ENCODE data around the gene MT2A. TPM values are rescaled to one million over a fixed set of nuclear protein-coding genes. Genes with fewer than 3 reads are reported as not detected.

Gene MT2A
- total and polyA plus RNA-seq, 2 experiments from 2014 or later: 211 to 3,441 TPM

DNA sequence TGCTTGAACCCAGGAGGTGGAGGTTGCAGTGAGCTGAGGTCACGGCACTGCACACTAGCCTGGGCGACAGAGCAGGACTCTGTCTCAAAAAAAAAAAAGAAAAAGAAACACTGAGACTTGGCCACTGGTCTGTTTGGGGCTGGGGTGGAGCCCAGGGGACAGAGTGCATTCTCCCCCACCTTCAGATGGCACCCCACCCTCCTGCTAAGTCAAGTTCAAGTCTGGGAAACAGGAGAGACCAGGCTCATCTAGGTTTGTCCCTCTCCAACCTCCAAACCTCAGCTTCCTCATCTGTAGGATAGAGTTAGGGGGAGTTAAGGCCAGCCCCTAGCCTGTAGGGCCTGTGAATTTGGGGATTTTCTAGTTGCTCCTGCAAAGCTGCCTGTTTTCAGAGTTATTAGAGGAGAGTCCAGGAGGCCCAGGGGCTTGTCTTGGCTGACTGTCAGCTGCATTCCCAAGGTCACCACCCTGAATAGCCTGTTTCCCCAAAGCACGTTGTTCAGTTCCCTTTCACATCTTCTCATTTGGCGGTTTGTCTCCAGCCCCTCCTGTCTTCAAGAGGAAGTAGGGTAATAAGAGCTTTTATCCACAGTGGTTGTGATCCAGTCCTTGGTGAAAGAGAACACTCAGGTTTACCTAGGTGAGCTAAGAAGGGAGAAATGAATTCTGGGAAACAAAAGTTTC lies 16.9 kb upstream of the MT2A start:
- Histone ChIP-seq H3K4me2 (ENCODE audit: unreplicated experiment) (no peak overlapping the region), H3K4me3 (no peak overlapping the region), H3K27ac (no peak overlapping the region), H3K9ac (no peak overlapping the region), H4K20me1 (ENCODE audit: insufficient read depth) (no peaks in the 10 kb centered on the region), H3K27me3 (replicated peaks; ENCODE audit: insufficient read depth) (peaks cover 33% of the 10 kb centered on the region), H3K36me3 (ENCODE audit: low read depth) (no peaks in the 10 kb centered on the region), H3F3A (ENCODE audit: insufficient read depth) (no peaks in the 10 kb centered on the region), H3K79me2 (ENCODE audit: insufficient read depth) (no peaks in the 10 kb centered on the region), H2AFZ (no peak overlapping the region), H3K9me2 (ENCODE audit: insufficient read depth) (no peaks in the 10 kb centered on the region), H3K4me1 (ENCODE audit: insufficient read depth) (no peaks in the 10 kb centered on the region), H3K9me3 (ENCODE audit: low read depth) (no peaks in the 10 kb centered on the region)
- in situ Hi-C loops (cut with MboI): no loop called here
- DNase-seq: no peak
- no peak for TF ChIP-seq EZH2phosphoT487 (IDR thresholded peaks at IDR 0.05; ENCODE audit: insufficient read depth, low read depth)
- WGBS, 2 experiments (ENCODE audit: low coverage in 1 of 2, low lambda C conversion rate in 2 of 2, missing lambda C conversion rate in 2 of 2): 58 to 62% methylated on average over 4 of the region's 4 CpGs

DNA sequence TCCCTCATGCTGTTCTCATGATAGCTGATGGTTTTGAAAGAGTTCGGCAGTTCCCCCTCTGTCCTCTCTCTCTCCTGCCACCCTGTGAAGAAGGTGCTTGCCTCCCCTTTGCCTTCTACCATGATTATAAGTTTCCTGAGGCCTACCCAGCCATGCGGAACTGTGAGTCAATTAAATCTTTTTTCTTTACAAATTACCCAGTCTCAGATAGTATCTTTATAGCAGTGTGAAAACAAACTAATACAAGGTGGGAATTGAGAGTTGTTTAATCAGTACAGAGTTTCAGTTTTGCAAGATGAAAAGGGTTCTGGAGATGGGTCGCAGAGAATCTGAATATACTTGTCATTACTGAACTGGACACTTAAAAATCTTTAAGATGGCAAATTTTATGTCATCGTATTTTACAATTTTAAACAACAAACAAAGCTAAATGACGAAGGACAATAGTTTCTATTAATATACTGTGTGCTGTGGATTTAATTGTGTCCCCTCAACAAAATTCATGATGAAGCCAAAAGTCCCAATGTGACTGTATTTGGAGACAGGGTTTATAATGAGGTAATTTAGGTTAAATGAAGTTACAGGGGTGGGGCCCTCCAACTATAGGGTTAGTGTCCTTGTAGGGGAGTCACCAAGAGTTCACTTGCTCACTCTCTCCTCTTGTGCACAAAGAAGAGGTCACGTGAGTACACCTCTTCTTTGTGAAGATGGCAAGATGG lies 14.7 kb upstream of the MT2A start:
- whole genome bisulfite sequencing, 2 experiments (ENCODE audit: low coverage in 1 of 2, low lambda C conversion rate in 2 of 2, missing lambda C conversion rate in 2 of 2): 77 to 86% methylated on average over 6 of the region's 6 CpGs
- no peak overlapping the region for H2AFZ ChIP-seq
- in situ Hi-C loops (cut with MboI): no loop called here

DNA sequence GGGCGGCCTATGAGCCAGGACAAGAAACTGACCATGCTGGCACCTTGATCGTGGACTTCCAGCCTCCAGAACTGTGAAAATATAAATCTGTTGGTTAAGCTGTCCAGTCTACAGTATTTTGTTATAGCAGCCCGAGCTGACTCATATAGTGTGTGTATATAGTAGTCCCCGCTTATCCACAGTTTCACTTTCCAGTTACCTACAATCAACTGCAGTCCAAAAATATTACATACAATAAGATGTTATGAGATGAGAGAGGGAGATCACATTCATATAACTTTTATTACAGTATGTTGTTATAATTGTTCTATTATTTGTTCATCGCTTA lies 14.1 kb upstream of the MT2A start:
- no peaks in the 10 kb centered on the region for H3K9me2 ChIP-seq (ENCODE audit: insufficient read depth)
- no peaks in the 10 kb centered on the region for H4K20me1 ChIP-seq (ENCODE audit: insufficient read depth)
- H3F3A ChIP-seq (ENCODE audit: insufficient read depth): no peaks in the 10 kb centered on the region
- TF ChIP-seq EZH2phosphoT487 (IDR thresholded peaks at IDR 0.05; ENCODE audit: insufficient read depth, low read depth): no peak
- TF ChIP-seq EZH2 (IDR thresholded peaks at IDR 0.05; ENCODE audit: insufficient read depth, poor library complexity, severe bottlenecking): no peak
- DNase-seq: no peak
- no peaks in the 10 kb centered on the region for H3K4me1 ChIP-seq (ENCODE audit: insufficient read depth)
- no peaks in the 10 kb centered on the region for H3K9me3 ChIP-seq (ENCODE audit: low read depth)
- no peak overlapping the region for H2AFZ ChIP-seq
- 83 to 84% methylated on average over 5 of the region's 5 CpGs for WGBS, 2 experiments (ENCODE audit: low coverage in 1 of 2, low lambda C conversion rate in 2 of 2, missing lambda C conversion rate in 2 of 2)
- no peak overlapping the region for H3K9ac ChIP-seq
- no peak overlapping the region for H3K4me3 ChIP-seq
- peaks cover 19% of the 10 kb centered on the region; the same call in 1 of the 2 replicates for H3K27me3 ChIP-seq (replicated peaks; ENCODE audit: insufficient read depth)
- no peaks in the 10 kb centered on the region for H3K36me3 ChIP-seq (ENCODE audit: low read depth)
- in situ Hi-C loops (cut with MboI): no loop called here
- no peaks in the 10 kb centered on the region for H3K79me2 ChIP-seq (ENCODE audit: insufficient read depth)
- H3K4me2 ChIP-seq (ENCODE audit: unreplicated experiment): no peak overlapping the region
- no peak overlapping the region for H3K27ac ChIP-seq

More for the DNA sequence above, 14.7 kb upstream of the MT2A start:
- Histone ChIP-seq H3K9ac (no peak overlapping the region), H3K27me3 (replicated peaks; ENCODE audit: insufficient read depth) (peaks cover 23% of the 10 kb centered on the region), H3F3A (ENCODE audit: insufficient read depth) (no peaks in the 10 kb centered on the region), H4K20me1 (ENCODE audit: insufficient read depth) (no peaks in the 10 kb centered on the region), H3K9me2 (ENCODE audit: insufficient read depth) (no peaks in the 10 kb centered on the region), H3K4me2 (ENCODE audit: unreplicated experiment) (no peak overlapping the region), H3K79me2 (ENCODE audit: insufficient read depth) (no peaks in the 10 kb centered on the region), H3K4me1 (ENCODE audit: insufficient read depth) (no peaks in the 10 kb centered on the region), H3K4me3 (no peak overlapping the region), H3K36me3 (ENCODE audit: low read depth) (no peaks in the 10 kb centered on the region), H3K27ac (no peak overlapping the region), H3K9me3 (ENCODE audit: low read depth) (no peaks in the 10 kb centered on the region)
- DNase-seq: no peak
- TF ChIP-seq EZH2phosphoT487 (IDR thresholded peaks at IDR 0.05; ENCODE audit: insufficient read depth, low read depth): no peak
- no peak for TF ChIP-seq EZH2 (IDR thresholded peaks at IDR 0.05; ENCODE audit: insufficient read depth, poor library complexity, severe bottlenecking)

DNA sequence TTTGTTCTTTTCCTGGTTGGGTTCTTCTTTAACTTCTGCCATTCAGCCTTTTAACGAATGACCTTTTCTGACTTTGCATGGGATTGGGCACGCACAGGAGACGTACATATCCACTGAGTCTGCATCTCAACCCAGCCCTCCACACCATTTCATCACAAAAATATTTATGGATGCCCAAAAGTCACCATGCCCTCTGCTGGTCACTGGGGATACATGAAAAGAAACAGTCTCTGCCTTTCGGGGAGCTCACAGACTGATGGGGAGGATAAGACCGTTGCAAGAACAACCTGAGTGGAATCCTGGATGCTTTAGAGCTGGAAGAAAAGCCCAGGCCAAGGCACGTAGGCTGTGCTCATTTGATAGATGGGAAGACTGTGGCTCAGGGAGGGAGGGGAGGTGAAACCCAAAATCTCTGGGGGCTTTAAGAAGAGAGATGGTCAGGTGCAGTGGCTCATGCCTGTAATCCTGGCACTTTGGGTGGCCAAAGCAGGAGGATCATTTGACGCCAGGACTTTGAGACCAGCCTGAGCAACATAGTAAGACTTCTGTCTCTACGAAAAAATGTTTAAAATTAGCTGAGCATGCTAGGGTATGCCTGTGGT lies 7.9 kb upstream of the MT2A start:
- no peaks in the 10 kb centered on the region for H3K9me3 ChIP-seq (ENCODE audit: low read depth)
- peaks cover 4% of the 10 kb centered on the region for H3K4me1 ChIP-seq (ENCODE audit: insufficient read depth)
- WGBS, 2 experiments (ENCODE audit: low coverage in 1 of 2, low lambda C conversion rate in 2 of 2, missing lambda C conversion rate in 2 of 2): 24 to 28% methylated on average over 8 of the region's 8 CpGs
- peak overlapping the region; percentile 78 for H2AFZ ChIP-seq
- in situ Hi-C loops (cut with MboI): no loop called here
- no peaks in the 10 kb centered on the region for H3K79me2 ChIP-seq (ENCODE audit: insufficient read depth)
- TF ChIP-seq EZH2phosphoT487 (IDR thresholded peaks at IDR 0.05; ENCODE audit: insufficient read depth, low read depth) (no peak), EZH2 (IDR thresholded peaks at IDR 0.05; ENCODE audit: insufficient read depth, poor library complexity, severe bottlenecking) (no peak)
- peak overlapping the region; percentile 68 for H3K4me2 ChIP-seq (ENCODE audit: unreplicated experiment)
- peaks cover 6% of the 10 kb centered on the region for H3F3A ChIP-seq (ENCODE audit: insufficient read depth)
- 0 out of 2 replicates have a peak, but pooled peaks cover 3% of the 10 kb centered on the region for H3K27me3 ChIP-seq (replicated peaks; ENCODE audit: insufficient read depth)
- H3K9me2 ChIP-seq (ENCODE audit: insufficient read depth): no peaks in the 10 kb centered on the region
- no peaks in the 10 kb centered on the region for H3K36me3 ChIP-seq (ENCODE audit: low read depth)
- peak overlapping the region; percentile 33; the same call in 1 of the 2 replicates for H3K4me3 ChIP-seq
- no peak overlapping the region for H3K9ac ChIP-seq
- no peak overlapping the region for H3K27ac ChIP-seq
- H4K20me1 ChIP-seq (ENCODE audit: insufficient read depth): no peaks in the 10 kb centered on the region
- peak; percentile 83 for DNase-seq

All from GM23248 (cell line).